SK-N-SH (cell line): ENCODE results near the gene PTGIR. TPM values are rescaled to one million over a fixed set of nuclear protein-coding genes. Genes with fewer than 3 reads are reported as not detected.

Experiments
- CHD2 ChIP-seq: fragments of 150-350 bp; IDR thresholded peaks from 2 replicates; pipeline ENCODE4 v1.6.1; 2018; ENCODE audit warnings: low read length; ENCODE audit not compliant: partially characterized antibody
- ELF1 ChIP-seq: IDR thresholded peaks from 2 replicates; pipeline ENCODE4 v1.4.0; 2012
- EP300 ChIP-seq, 2 experiments: IDR thresholded peaks; 2 replicates each; pipeline versions ENCODE4 v1.4.0 to v1.6.1; 2012; ENCODE audit warnings: borderline replicate concordance in 1 of 2, low read depth in 1 of 2, low read length in 1 of 2
- EZH2phosphoT487 ChIP-seq: fragments of 200-600 bp; sonication (generic); IDR thresholded peaks from 2 replicates; pipeline ENCODE4 v1.6.1; 2017; ENCODE audit warnings: low read depth, mixed run types, mild to moderate bottlenecking, antibody characterized with exemption, moderate library complexity, borderline replicate concordance
- FOSL2 ChIP-seq: IDR thresholded peaks from 2 replicates; pipeline ENCODE4 v1.4.0; 2012; ENCODE audit warnings: low read depth, mild to moderate bottlenecking, moderate library complexity, borderline replicate concordance
- FOXM1 ChIP-seq: IDR thresholded peaks from 2 replicates; pipeline ENCODE4 v1.4.0; 2012; ENCODE audit warnings: low read depth, mild to moderate bottlenecking
- GABPA ChIP-seq: IDR thresholded peaks from 2 replicates; pipeline ENCODE4 v1.4.0; 2012; ENCODE audit warnings: low read depth, mild to moderate bottlenecking
- GATA2 ChIP-seq: sonication (generic); formaldehyde crosslinking; IDR thresholded peaks from 2 replicates; pipeline ENCODE4 v1.5.0; 2020; ENCODE audit warnings: mild to moderate bottlenecking, missing genetic modification reagents
- JUND ChIP-seq: IDR thresholded peaks from 2 replicates; pipeline ENCODE4 v1.4.0; 2012
- MXI1 ChIP-seq: IDR thresholded peaks from 2 replicates; pipeline ENCODE4 v1.6.1; 2012; ENCODE audit warnings: mild to moderate bottlenecking, low read depth, low read length, improper control_type of control experiment
- NFIC ChIP-seq: IDR thresholded peaks from 2 replicates; pipeline ENCODE4 v1.4.0; 2012; ENCODE audit warnings: borderline replicate concordance
- NRF1 ChIP-seq: IDR thresholded peaks from 2 replicates; pipeline ENCODE4 v1.6.1; 2012; ENCODE audit warnings: low read depth, mild to moderate bottlenecking, low read length
- POLR2AphosphoS5 ChIP-seq: IDR thresholded peaks from 2 replicates; pipeline ENCODE4 v1.6.1; 2012; ENCODE audit warnings: low read depth, low read length
- RCOR1 ChIP-seq: fragments of 150-350 bp; IDR thresholded peaks from 2 replicates; pipeline ENCODE4 v1.6.1; 2017; ENCODE audit warnings: antibody characterized with exemption, low read length
- SIN3A ChIP-seq: IDR thresholded peaks from 2 replicates; pipeline ENCODE4 v1.6.1; 2012; ENCODE audit warnings: low read depth, mild to moderate bottlenecking, low read length, moderate library complexity, borderline replicate concordance
- SMC3 ChIP-seq: IDR thresholded peaks from 2 replicates; pipeline ENCODE4 v1.6.1; 2012; ENCODE audit warnings: low read depth, low read length, improper control_type of control experiment
- TAF1 ChIP-seq: IDR thresholded peaks from 2 replicates; pipeline ENCODE4 v1.6.1; 2012; ENCODE audit warnings: low read depth, mild to moderate bottlenecking, low read length, moderate library complexity, borderline replicate concordance
- TCF12 ChIP-seq: IDR thresholded peaks from 2 replicates; pipeline ENCODE4 v1.4.0; 2012
- TEAD4 ChIP-seq: IDR thresholded peaks from 2 replicates; pipeline ENCODE4 v1.4.0; 2012; ENCODE audit warnings: mild to moderate bottlenecking, borderline replicate concordance; ENCODE audit not compliant: insufficient read depth
- YY1 ChIP-seq: IDR thresholded peaks from 2 replicates; pipeline ENCODE4 v1.4.0; 2012; ENCODE audit warnings: low read depth, mild to moderate bottlenecking
- polyA plus RNA-seq, 3 experiments: library from polyadenylated mRNA; depleted of rRNA; stranded (reverse); fragments of >200 nt; gene quantifications; 2 replicates each; pipeline ENCODE4 v1.2.3, GENCODE V29; 2012
- TF ChIP-seq, protein P1 (sequence below): IDR thresholded peaks from 2 replicates; pipeline ENCODE4 v1.6.1; 2012; ENCODE audit warnings: mild to moderate bottlenecking, low read depth, low read length, moderate library complexity
- TF ChIP-seq, protein P2 (sequence below): IDR thresholded peaks from 2 replicates; pipeline ENCODE4 v1.4.0; 2012; ENCODE audit warnings: low read depth, borderline replicate concordance
- TF ChIP-seq, protein P3 (sequence below): IDR thresholded peaks from 2 replicates; pipeline ENCODE4; 2012
- TF ChIP-seq, protein P4 (sequence below): fragments of 150-350 bp; IDR thresholded peaks from 2 replicates; pipeline ENCODE4 v1.6.1; 2016; ENCODE audit warnings: mild to moderate bottlenecking, low read depth, low read length

The PTGIR gene
- polyA plus RNA-seq, 1 of the 3 experiments (the other 2 are of a cell fraction), result 2.5 TPM

DNA sequence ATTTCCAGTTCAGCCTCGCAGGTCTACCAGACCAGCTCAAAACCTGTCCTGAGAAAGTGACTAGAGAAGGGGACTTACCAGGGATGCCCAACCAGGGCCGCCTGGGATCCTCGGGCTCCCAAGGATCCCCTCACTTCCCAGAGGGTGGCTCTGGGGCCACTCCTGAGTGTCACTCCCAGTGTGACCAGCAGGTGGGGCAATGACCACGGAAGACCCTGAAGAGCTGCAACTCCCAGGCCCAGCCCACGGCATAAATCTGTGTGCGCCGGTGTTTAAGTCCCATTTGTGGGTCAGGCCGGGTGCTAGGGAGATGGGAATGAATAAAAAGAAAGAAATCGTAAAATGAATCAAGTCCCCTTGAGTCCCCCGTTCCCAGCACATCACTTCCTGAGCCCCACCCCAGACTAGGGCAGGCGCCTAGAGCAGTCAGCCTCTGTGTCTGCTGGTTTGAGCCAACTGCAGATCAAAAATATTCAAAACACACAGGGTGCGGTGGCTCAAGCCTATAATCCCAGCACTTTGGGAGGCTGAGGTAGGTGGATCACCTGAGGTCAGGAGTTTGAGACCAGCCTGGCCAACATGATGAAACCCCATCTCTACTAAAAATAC lies 10.7 kb downstream of the PTGIR start (continued):
- TF ChIP-seq, protein P1, sequence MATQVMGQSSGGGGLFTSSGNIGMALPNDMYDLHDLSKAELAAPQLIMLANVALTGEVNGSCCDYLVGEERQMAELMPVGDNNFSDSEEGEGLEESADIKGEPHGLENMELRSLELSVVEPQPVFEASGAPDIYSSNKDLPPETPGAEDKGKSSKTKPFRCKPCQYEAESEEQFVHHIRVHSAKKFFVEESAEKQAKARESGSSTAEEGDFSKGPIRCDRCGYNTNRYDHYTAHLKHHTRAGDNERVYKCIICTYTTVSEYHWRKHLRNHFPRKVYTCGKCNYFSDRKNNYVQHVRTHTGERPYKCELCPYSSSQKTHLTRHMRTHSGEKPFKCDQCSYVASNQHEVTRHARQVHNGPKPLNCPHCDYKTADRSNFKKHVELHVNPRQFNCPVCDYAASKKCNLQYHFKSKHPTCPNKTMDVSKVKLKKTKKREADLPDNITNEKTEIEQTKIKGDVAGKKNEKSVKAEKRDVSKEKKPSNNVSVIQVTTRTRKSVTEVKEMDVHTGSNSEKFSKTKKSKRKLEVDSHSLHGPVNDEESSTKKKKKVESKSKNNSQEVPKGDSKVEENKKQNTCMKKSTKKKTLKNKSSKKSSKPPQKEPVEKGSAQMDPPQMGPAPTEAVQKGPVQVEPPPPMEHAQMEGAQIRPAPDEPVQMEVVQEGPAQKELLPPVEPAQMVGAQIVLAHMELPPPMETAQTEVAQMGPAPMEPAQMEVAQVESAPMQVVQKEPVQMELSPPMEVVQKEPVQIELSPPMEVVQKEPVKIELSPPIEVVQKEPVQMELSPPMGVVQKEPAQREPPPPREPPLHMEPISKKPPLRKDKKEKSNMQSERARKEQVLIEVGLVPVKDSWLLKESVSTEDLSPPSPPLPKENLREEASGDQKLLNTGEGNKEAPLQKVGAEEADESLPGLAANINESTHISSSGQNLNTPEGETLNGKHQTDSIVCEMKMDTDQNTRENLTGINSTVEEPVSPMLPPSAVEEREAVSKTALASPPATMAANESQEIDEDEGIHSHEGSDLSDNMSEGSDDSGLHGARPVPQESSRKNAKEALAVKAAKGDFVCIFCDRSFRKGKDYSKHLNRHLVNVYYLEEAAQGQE, result no peak
- no peak for TF ChIP-seq RCOR1
- no peak for TF ChIP-seq CHD2
- TF ChIP-seq, protein P2, sequence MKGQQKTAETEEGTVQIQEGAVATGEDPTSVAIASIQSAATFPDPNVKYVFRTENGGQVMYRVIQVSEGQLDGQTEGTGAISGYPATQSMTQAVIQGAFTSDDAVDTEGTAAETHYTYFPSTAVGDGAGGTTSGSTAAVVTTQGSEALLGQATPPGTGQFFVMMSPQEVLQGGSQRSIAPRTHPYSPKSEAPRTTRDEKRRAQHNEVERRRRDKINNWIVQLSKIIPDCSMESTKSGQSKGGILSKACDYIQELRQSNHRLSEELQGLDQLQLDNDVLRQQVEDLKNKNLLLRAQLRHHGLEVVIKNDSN, result no peak
- no peak for TF ChIP-seq FOSL2
- no peak for TF ChIP-seq EZH2phosphoT487
- no peak for TF ChIP-seq NRF1
- TF ChIP-seq, protein P3, sequence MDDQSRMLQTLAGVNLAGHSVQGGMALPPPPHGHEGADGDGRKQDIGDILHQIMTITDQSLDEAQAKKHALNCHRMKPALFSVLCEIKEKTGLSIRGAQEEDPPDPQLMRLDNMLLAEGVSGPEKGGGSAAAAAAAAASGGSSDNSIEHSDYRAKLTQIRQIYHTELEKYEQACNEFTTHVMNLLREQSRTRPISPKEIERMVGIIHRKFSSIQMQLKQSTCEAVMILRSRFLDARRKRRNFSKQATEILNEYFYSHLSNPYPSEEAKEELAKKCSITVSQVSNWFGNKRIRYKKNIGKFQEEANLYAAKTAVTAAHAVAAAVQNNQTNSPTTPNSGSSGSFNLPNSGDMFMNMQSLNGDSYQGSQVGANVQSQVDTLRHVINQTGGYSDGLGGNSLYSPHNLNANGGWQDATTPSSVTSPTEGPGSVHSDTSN, result no peak
- no peak for TF ChIP-seq GATA2 (CRISPR knock-in tag)
- no peak for TF ChIP-seq TEAD4
- no peak for TF ChIP-seq NFIC
- TF ChIP-seq, protein P4, sequence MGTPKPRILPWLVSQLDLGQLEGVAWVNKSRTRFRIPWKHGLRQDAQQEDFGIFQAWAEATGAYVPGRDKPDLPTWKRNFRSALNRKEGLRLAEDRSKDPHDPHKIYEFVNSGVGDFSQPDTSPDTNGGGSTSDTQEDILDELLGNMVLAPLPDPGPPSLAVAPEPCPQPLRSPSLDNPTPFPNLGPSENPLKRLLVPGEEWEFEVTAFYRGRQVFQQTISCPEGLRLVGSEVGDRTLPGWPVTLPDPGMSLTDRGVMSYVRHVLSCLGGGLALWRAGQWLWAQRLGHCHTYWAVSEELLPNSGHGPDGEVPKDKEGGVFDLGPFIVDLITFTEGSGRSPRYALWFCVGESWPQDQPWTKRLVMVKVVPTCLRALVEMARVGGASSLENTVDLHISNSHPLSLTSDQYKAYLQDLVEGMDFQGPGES, result no peak
- TF ChIP-seq TCF12, result no peak
- no peak for TF ChIP-seq SIN3A
- no peak for TF ChIP-seq YY1
- no peak for TF ChIP-seq POLR2AphosphoS5
- no peak for TF ChIP-seq MXI1
- no peak for TF ChIP-seq EP300 (IDR thresholded peaks at IDR 0.05; ENCODE audit: borderline replicate concordance in 1 of 2, low read depth in 1 of 2, low read length in 1 of 2)
- no peak for TF ChIP-seq GABPA
- TF ChIP-seq SMC3, result peak; percentile 92
- no peak for TF ChIP-seq ELF1
- TF ChIP-seq FOXM1, result no peak
- TF ChIP-seq TAF1, result 0 out of 2 replicates have a peak, but pooled peaks have one; percentile 18
- no peak for TF ChIP-seq JUND
